ENCODE measurements around the gene CTNNBL1. TPM values are rescaled to one million over a fixed set of nuclear protein-coding genes. Genes with fewer than 3 reads are reported as not detected.

CTNNBL1 gene, protein sequence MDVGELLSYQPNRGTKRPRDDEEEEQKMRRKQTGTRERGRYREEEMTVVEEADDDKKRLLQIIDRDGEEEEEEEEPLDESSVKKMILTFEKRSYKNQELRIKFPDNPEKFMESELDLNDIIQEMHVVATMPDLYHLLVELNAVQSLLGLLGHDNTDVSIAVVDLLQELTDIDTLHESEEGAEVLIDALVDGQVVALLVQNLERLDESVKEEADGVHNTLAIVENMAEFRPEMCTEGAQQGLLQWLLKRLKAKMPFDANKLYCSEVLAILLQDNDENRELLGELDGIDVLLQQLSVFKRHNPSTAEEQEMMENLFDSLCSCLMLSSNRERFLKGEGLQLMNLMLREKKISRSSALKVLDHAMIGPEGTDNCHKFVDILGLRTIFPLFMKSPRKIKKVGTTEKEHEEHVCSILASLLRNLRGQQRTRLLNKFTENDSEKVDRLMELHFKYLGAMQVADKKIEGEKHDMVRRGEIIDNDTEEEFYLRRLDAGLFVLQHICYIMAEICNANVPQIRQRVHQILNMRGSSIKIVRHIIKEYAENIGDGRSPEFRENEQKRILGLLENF
- 24.1 and 31.5 TPM in 2 replicates for total RNA-seq

GRCh38 chr20:37693635-37694626, at the start of gene CTNNBL1:
TSS of gene CTNNBL1 (plus strand) at chr20:37694030. CDS start at chr20:37694123, 93 bp downstream.

DNA sequence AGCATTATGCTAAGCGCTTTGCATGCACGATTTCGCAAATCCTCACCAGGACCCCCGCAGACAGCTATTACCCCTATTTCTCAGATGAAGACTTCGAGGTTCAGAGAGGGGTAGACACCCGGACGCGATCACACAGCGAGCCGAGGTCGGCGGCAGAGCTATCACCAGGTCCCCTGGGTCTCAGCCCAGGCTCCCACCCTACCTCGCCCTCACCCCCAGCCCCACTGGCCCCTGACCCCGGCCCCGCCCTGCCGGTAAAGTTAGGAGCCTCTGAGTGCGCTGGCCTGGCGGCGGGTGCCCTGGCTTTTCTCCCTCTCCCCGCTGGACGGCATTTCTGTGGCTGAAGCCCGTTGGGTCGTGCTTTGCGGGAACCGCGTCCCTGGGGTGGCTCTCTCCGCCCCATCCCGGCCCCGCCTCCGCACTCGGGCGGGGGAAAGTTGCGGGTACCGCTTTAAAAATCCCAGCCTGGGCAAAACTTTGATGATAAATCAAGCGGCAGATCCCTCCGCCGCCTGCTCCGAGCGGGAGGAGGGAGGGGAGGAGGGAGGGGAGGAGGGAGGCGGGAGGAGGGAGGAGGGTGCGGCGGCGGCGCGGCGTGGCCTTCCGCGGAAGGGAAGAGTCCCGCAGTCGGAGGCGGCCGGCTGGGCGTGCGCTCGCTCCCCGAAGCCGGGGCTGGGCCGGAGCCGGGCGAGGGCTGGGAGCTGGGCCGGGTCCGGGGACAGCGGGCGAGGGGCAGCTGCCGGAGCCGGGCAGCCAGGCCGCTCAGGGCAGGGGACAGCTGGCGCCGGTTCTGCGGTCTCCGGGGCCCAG, 208.9 kb downstream of the CTNNBL1 start, which contains the start of gene VSTM2L:
Gene VSTM2L, plus strand, starts transcription at position 624 of the 810 bp plus-strand sequence. CDS start 224 bp downstream, outside the sequence.

Other genes with a start within 250 kb of the CTNNBL1 start
- 0.42 TPM in 1 of 2 replicates, not detected in the other for gene NNAT, start 172.8 kb upstream of the CTNNBL1 start, total RNA-seq
- 43.1 and 48.8 TPM in 2 replicates for gene BLCAP, start 166.2 kb upstream of the CTNNBL1 start, total RNA-seq
- 1.4 and 1.8 TPM in 2 replicates for gene VSTM2L, start 209.1 kb downstream of the CTNNBL1 start, total RNA-seq